H9 (cell line): Measurements from ENCODE around the gene IL9R. TPM values are rescaled to one million over a fixed set of nuclear protein-coding genes. Genes with fewer than 3 reads are reported as not detected.

ENCODE experiments used
- DNase-seq: peaks from one replicate; pipeline ENCODE4 v3.0.0-alpha.2; 2017
- H2AFZ ChIP-seq: one replicate; pipeline ENCODE4 v1.6.1; 2013; ENCODE audit warnings: mild to moderate bottlenecking, low read length, control low read depth, moderate library complexity
- H2AK5ac ChIP-seq: 2 replicates; pipeline ENCODE4 v1.6.1; 2013; ENCODE audit warnings: low read length, control low read depth, mixed read lengths; ENCODE audit not compliant: insufficient read length
- H2BK120ac ChIP-seq: one replicate; pipeline ENCODE4 v1.6.1; 2013; ENCODE audit warnings: low read depth, mild to moderate bottlenecking, low read length, control low read depth, inconsistent platforms; ENCODE audit not compliant: poor library complexity, severe bottlenecking
- H2BK12ac ChIP-seq: 2 replicates; pipeline ENCODE4 v1.6.1; 2013; ENCODE audit warnings: low read length, control low read depth, mixed read lengths, low read depth; ENCODE audit not compliant: insufficient read length
- H2BK15ac ChIP-seq: 2 replicates; pipeline ENCODE4 v1.6.1; 2013; ENCODE audit warnings: low read depth, low read length, control low read depth
- H2BK20ac ChIP-seq: one replicate; pipeline ENCODE4 v1.6.1; 2013; ENCODE audit warnings: low read depth, mild to moderate bottlenecking, low read length, control low read depth, inconsistent platforms; ENCODE audit not compliant: poor library complexity, severe bottlenecking
- H2BK5ac ChIP-seq: 2 replicates; pipeline ENCODE4 v1.6.1; 2013; ENCODE audit warnings: low read length, control low read depth, mixed read lengths; ENCODE audit not compliant: insufficient read length
- H3K14ac ChIP-seq: 2 replicates; pipeline ENCODE4 v1.6.1; 2013; ENCODE audit warnings: low read length, control low read depth; ENCODE audit not compliant: insufficient read depth
- H3K18ac ChIP-seq: 2 replicates; pipeline ENCODE4 v1.6.1; 2013; ENCODE audit warnings: low read depth, mild to moderate bottlenecking, mixed read lengths, low read length, control low read depth; ENCODE audit not compliant: insufficient read length
- H3K23ac ChIP-seq: 2 replicates; pipeline ENCODE4 v1.6.1; 2013; ENCODE audit warnings: low read length, control low read depth, mixed read lengths, low read depth; ENCODE audit not compliant: insufficient read length
- H3K23me2 ChIP-seq: 2 replicates; pipeline ENCODE4 v1.6.1; 2013; ENCODE audit warnings: low read depth, mild to moderate bottlenecking, mixed read lengths, low read length, control low read depth; ENCODE audit not compliant: insufficient read length, poor library complexity, severe bottlenecking
- H3K27ac ChIP-seq: 2 replicates; pipeline ENCODE4 v1.5.1; 2013; ENCODE audit warnings: low read length, control low read depth, mixed read lengths, low read depth; ENCODE audit not compliant: insufficient read length
- H3K27me3 ChIP-seq: 2 replicates; pipeline ENCODE4 v1.6.1; 2013; ENCODE audit warnings: low read length, control low read depth, inconsistent platforms; ENCODE audit not compliant: insufficient read depth
- H3K4ac ChIP-seq: 2 replicates; pipeline ENCODE4 v1.6.1; 2013; ENCODE audit warnings: low read depth, mild to moderate bottlenecking, control low read depth, inconsistent platforms, low read length, moderate library complexity
- H3K4me1 ChIP-seq: 2 replicates; pipeline ENCODE4 v1.6.1; 2013; ENCODE audit warnings: low read length, control low read depth, inconsistent platforms; ENCODE audit not compliant: insufficient read depth
- H3K4me2 ChIP-seq: 2 replicates; pipeline ENCODE4 v1.6.1; 2013; ENCODE audit warnings: low read length, control low read depth, mixed read lengths; ENCODE audit not compliant: insufficient read length, insufficient read depth
- H3K56ac ChIP-seq: 2 replicates; pipeline ENCODE4 v1.6.1; 2013; ENCODE audit warnings: low read depth, mild to moderate bottlenecking, mixed read lengths, low read length, control low read depth; ENCODE audit not compliant: insufficient read length
- H3K79me1 ChIP-seq: 2 replicates; pipeline ENCODE4 v1.6.1; 2013; ENCODE audit warnings: low read depth, mild to moderate bottlenecking, moderate library complexity, low read length, control low read depth, inconsistent platforms; ENCODE audit not compliant: insufficient read depth, poor library complexity, severe bottlenecking
- H3K79me2 ChIP-seq: 2 replicates; pipeline ENCODE4 v1.6.1; 2013; ENCODE audit warnings: low read length, control low read depth, inconsistent platforms; ENCODE audit not compliant: insufficient read depth
- H3K9ac ChIP-seq: 2 replicates; pipeline ENCODE4 v1.6.1; 2013; ENCODE audit warnings: low read length, control low read depth, mixed read lengths; ENCODE audit not compliant: insufficient read length; ENCODE audit errors: extremely low read depth
- H3K9me3 ChIP-seq: one replicate; pipeline ENCODE4 v1.6.1; 2013; ENCODE audit warnings: low read depth, low read length, inconsistent platforms; ENCODE audit not compliant: control insufficient read depth
- H3T11ph ChIP-seq: one replicate; pipeline ENCODE4 v1.6.1; 2013; ENCODE audit warnings: mild to moderate bottlenecking, low read length, control low read depth, inconsistent platforms
- H4K20me1 ChIP-seq: one replicate; pipeline ENCODE4 v1.6.1; 2013; ENCODE audit not compliant: control insufficient read depth, insufficient read length, insufficient read depth
- H4K5ac ChIP-seq: 2 replicates; pipeline ENCODE4 v1.6.1; 2013; ENCODE audit warnings: low read depth, mild to moderate bottlenecking, mixed read lengths, low read length, control low read depth; ENCODE audit not compliant: insufficient read length
- H4K8ac ChIP-seq: replicated peaks from 2 replicates; pipeline ENCODE4 v1.6.1; 2013; ENCODE audit warnings: low read length, control low read depth, mixed read lengths, low read depth; ENCODE audit not compliant: insufficient read length
- H4K91ac ChIP-seq: 2 replicates; pipeline ENCODE4 v1.6.1; 2013; ENCODE audit warnings: low read depth, mild to moderate bottlenecking, moderate library complexity, mixed read lengths, low read length, control low read depth; ENCODE audit not compliant: insufficient read length
- H3K27ac Mint-ChIP-seq, 3 experiments: 2 replicates in 2 of 3; 3 replicates in 1 of 3; pipeline ENCODE4 v1.8.0; 2020 to 2021; ENCODE audit warnings: mixed read lengths in 3 of 3, mild to moderate bottlenecking in 1 of 3, moderate library complexity in 1 of 3
- H3K27me3 Mint-ChIP-seq: 2 replicates; pipeline ENCODE4 v1.8.0; 2021; ENCODE audit warnings: low read depth, mild to moderate bottlenecking, moderate library complexity, mixed read lengths
- H3K36me3 Mint-ChIP-seq, 3 experiments: 2 replicates in 2 of 3; 3 replicates in 1 of 3; pipeline ENCODE4 v1.8.0; 2020 to 2021; ENCODE audit warnings: low read depth in 3 of 3, mixed read lengths in 3 of 3; ENCODE audit not compliant: insufficient read depth in 1 of 3
- H3K4me1 Mint-ChIP-seq, 2 experiments: 2 replicates each; pipeline ENCODE4 v1.8.0; 2020; ENCODE audit warnings: mixed read lengths in 2 of 2
- H3K4me3 Mint-ChIP-seq, 2 experiments: 2 replicates in 1 of 2; 3 replicates in 1 of 2; pipeline ENCODE4 v1.8.0; 2020 to 2021; ENCODE audit warnings: mild to moderate bottlenecking in 2 of 2, mixed read lengths in 2 of 2, moderate library complexity in 1 of 2
- H3K9me3 Mint-ChIP-seq, 2 experiments: 2 replicates in 1 of 2; 3 replicates in 1 of 2; pipeline ENCODE4 v1.8.0; 2020; ENCODE audit warnings: mild to moderate bottlenecking in 2 of 2, mixed read lengths in 2 of 2, moderate library complexity in 1 of 2
- WGBS: extraction: QIAGEN DNeasy Blood & Tissue Kit; methylation state at CpG from one replicate; pipeline ENCODE4 v1.1.7; 2013; ENCODE audit warnings: missing lambda C conversion rate, low lambda C conversion rate, mixed read lengths; ENCODE audit not compliant: insufficient read length; ENCODE audit errors: extremely low coverage; 5-methylcytosine and 5-hydroxymethylcytosine counted together
- total RNA-seq: library from RNA; stranded (reverse); gene quantifications from 2 replicates; pipeline ENCODE4 v1.2.1, GENCODE V29; 2021
- TF ChIP-seq, protein P1 (sequence below): fragments of 200-600 bp; sonication (generic); conservative IDR thresholded peaks from 3 replicates; pipeline ENCODE4 v1.8.0; 2021; ENCODE audit warnings: antibody characterized with exemption, mild to moderate bottlenecking

The IL9R gene
- total RNA-seq, 1 experiment from 2014 or later, result 0.72 TPM

DNA sequence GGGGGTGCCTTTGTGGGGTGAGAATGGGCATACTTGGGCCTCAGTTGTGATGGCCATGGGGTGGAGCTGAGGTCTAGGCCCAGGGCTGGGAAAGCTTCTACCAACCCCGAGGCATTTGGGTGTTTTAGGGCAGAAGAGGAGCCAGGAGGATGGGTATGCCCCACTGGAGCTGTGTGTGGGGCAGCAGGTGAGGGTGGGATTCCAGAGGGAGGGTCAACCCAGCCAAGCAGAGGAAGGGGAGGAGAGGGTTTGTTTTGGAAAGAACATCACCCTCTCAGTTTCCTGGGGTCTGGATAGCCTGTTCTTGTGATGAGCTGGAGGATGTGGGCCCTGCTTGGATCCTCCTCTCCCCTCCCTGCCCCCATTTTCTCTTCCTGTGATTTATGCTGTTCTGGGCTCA is 620 bp downstream of the IL9R start:
- no peak overlapping the region for H3K4me2 ChIP-seq
- H3K27ac Mint-ChIP-seq, result no peak overlapping the region
- H3K4me1 ChIP-seq, result no peaks in the 10 kb centered on the region
- no peak overlapping the region for H3K14ac ChIP-seq
- no peak overlapping the region for H2AFZ ChIP-seq
- TF ChIP-seq, protein P1, sequence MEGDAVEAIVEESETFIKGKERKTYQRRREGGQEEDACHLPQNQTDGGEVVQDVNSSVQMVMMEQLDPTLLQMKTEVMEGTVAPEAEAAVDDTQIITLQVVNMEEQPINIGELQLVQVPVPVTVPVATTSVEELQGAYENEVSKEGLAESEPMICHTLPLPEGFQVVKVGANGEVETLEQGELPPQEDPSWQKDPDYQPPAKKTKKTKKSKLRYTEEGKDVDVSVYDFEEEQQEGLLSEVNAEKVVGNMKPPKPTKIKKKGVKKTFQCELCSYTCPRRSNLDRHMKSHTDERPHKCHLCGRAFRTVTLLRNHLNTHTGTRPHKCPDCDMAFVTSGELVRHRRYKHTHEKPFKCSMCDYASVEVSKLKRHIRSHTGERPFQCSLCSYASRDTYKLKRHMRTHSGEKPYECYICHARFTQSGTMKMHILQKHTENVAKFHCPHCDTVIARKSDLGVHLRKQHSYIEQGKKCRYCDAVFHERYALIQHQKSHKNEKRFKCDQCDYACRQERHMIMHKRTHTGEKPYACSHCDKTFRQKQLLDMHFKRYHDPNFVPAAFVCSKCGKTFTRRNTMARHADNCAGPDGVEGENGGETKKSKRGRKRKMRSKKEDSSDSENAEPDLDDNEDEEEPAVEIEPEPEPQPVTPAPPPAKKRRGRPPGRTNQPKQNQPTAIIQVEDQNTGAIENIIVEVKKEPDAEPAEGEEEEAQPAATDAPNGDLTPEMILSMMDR, result no peak
- no peak overlapping the region for H3K56ac ChIP-seq
- H4K8ac ChIP-seq, result no peak overlapping the region
- no peak overlapping the region for H2BK15ac ChIP-seq
- no peak overlapping the region for H3K18ac ChIP-seq
- no peak overlapping the region for H2BK20ac ChIP-seq
- peaks cover 0 to 4% (median 4%) of the 10 kb centered on the region in 3 experiments; a peak in 4 of 7 replicates for H3K36me3 Mint-ChIP-seq
- no peaks in the 10 kb centered on the region for H3K23me2 ChIP-seq
- DNase-seq, result no peak
- no peak overlapping the region for H2BK120ac ChIP-seq
- H3K4me3 Mint-ChIP-seq, result no peak overlapping the region
- H3K79me1 ChIP-seq, result no peaks in the 10 kb centered on the region
- H4K91ac ChIP-seq, result no peak overlapping the region
- H3K9me3 ChIP-seq, result peaks cover 41% of the 10 kb centered on the region
- H3K27me3 ChIP-seq, result no peaks in the 10 kb centered on the region
- no peaks in the 10 kb centered on the region for H3K79me2 ChIP-seq
- no peak overlapping the region for H3K23ac ChIP-seq
- no peak overlapping the region for H2BK12ac ChIP-seq
- H3K27me3 Mint-ChIP-seq, result no peaks in the 10 kb centered on the region; the same call in 1 of the 2 replicates
- H2BK5ac ChIP-seq, result no peak overlapping the region
- no peak overlapping the region for H3K4ac ChIP-seq
- H2AK5ac ChIP-seq, result no peak overlapping the region
- H4K5ac ChIP-seq, result no peak overlapping the region
- no CpG with 5 or more reads among the region's 1 CpG for WGBS
- no peak overlapping the region for H3K9ac ChIP-seq
- no peak overlapping the region for H3K27ac ChIP-seq
- no peak overlapping the region for H3T11ph ChIP-seq
- H3K4me1 Mint-ChIP-seq, result no peaks in the 10 kb centered on the region
- H4K20me1 ChIP-seq, result no peaks in the 10 kb centered on the region
- peaks cover 71 to 87% of the 10 kb centered on the region in 2 experiments for H3K9me3 Mint-ChIP-seq
